HG03175 (cell line): ENCODE results near the gene CCDC120.

Source experiments
- ATAC-seq: cut with Tn5 transposase; IDR thresholded peaks from one replicate; pipeline ENCODE4 v1.9.1; 2021; ENCODE audit warnings: mild to moderate bottlenecking, moderate library complexity; ENCODE audit not compliant: unreplicated experiment

CCDC120 gene

DNA sequence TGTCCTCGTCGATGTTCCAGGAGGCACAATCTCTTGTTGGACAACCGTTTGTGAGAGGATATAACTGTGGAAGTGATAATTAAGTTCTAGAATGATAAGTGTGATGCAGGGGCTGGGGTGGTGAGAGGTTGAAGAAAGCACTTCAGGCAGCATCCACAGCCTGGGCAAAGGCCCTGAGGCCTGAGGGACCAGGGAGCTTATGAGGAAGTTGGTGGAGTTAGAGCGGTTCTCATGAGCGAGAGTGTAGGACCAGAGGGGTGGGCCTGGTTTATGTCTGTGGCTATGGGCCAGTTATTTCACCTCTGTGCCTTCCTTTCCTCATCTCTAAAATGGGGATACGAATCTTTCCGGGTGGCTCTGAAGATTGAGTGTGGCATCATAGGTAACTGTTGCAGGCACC is 2.7 kb downstream of the CCDC120 start:
- no peak for ATAC-seq

DNA sequence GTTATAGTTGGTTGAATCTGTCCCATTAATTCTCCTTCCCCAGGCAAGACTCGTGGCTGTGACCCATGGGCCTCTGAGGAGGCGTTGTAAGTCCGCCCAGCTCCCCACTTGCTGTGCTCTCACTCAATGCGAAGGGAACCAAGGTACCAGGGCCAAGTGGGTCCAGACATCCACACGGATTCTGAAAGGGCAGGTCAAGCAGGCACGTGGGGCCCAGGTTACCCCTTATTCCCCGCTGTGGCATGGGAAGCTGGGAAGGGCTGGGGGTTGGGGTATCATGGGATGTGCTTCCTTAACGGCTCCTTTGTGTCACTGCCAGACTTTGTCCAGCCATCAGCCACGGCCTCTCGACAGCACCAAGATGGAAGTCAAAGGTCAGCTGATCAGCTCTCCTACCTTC is 3.1 kb downstream of the CCDC120 start:
- no peak for ATAC-seq

DNA sequence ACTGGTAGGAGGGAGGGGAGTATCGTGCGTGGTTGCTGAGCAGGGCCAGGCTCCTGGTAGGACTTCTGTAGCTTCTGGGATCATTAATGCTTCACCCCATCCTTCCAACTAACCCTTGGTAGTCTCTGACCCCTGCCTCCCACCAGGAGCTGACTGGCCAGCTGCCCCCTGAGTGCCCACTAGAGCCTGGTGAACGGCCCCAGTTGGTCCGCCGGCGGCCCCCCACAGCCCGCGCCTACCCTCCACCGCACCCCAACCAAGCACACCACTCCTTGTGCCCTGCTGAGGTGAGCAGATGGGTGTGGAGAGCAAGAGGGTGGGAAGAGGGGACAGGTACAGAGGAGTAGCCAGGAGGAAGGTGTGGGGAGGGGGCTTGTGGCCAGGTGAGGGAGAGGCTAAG is 4.9 kb downstream of the CCDC120 start:
- ATAC-seq: no peak

DNA sequence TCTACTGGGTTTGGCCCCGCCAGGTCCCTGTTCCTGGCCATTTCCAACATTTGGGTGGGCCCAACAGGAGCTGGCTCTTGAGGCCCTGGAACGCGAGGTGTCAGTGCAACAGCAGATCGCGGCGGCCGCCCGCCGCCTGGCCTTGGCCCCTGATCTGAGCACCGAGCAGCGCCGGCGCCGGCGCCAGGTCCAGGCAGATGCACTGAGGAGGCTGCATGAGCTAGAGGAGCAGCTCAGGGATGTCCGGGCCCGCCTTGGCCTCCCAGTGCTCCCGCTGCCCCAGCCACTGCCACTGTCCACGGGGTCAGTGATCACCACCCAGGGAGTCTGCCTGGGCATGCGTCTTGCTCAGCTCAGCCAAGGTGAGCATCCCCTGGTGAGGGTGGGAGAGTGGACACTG is 5.5 kb downstream of the CCDC120 start:
- ATAC-seq: no peak

DNA sequence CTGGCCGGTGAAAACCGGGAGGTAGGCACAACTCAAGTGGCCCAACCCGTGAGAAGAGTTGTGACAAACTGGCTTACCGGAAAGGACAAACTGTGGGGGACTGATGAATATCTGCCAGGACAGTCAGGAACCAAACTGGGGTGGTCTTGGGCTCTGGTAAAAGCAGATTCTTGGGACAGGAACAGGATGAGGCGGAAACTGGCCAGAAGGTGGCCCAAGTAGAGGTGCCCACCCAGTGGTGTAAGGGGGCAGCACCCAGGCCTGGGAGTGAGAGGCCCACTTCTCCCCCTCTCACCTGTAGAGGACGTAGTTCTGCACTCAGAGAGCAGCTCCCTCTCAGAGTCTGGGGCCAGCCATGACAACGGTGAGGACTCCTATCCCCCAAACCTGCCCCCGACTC is 5.9 kb downstream of the CCDC120 start:
- ATAC-seq: no peak

DNA sequence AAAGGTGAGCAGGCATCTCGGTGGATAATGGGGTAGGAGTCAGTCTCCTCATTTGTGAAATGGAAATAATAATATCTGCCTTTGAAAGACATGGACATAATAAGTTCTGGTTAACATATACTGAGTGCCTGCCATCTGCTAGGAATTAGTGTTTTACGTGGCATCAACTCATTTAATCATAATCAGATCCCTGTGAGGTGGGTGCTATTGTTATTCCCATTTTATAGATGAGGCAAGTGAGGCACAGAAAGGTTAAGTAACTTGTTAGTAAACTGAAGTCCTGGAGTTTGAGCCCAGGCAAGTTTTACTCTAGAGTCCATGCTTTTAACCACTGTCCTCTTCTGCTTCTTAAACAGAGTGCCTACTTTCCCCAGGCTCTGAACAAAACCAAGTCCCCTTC is 7.5 kb downstream of the CCDC120 start:
- ATAC-seq: no peak

DNA sequence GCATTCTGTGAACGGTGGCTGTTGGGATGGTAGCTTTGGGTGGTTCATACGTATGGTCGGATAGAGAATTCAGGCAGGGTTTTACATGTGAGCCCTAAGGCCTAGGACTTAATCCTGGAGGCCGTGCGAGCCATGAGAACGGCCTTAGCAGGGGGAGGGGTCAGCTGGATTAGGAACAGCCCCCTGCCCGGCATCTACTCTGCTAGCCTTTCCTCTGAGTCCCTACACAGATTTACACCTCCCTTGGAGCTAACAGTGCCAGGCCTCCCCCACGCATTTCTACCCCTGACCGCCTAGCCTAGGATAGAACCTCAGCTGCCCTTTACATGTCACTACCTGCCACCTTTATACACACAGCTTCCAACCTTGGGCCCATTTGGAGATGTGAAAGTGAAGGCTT is 7.9 kb downstream of the CCDC120 start:
- ATAC-seq: no peak

DNA sequence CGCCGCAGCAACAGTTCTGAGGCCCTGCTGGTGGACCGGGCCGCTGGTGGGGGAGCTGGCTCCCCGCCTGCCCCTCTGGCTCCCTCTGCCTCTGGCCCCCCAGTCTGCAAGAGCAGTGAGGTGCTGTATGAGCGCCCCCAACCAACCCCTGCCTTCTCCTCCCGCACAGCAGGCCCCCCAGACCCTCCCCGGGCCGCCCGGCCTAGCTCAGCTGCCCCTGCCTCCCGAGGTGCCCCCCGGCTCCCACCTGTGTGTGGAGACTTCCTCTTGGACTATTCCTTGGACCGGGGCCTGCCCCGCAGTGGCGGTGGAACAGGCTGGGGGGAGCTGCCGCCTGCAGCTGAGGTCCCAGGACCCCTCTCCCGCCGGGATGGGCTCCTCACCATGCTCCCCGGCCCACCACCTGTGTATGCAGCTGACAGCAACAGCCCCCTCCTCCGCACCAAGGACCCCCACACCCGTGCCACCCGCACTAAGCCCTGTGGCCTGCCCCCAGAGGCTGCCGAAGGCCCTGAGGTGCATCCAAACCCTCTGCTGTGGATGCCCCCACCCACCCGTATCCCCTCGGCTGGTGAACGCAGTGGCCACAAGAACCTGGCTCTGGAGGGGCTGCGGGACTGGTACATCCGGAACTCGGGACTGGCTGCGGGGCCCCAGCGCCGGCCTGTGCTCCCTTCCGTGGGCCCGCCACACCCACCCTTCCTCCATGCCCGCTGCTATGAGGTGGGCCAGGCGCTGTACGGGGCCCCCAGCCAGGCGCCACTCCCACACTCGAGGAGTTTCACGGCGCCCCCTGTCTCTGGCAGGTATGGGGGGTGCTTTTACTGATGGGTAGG is 8.7 kb downstream of the CCDC120 start:
- ATAC-seq: no peak

DNA sequence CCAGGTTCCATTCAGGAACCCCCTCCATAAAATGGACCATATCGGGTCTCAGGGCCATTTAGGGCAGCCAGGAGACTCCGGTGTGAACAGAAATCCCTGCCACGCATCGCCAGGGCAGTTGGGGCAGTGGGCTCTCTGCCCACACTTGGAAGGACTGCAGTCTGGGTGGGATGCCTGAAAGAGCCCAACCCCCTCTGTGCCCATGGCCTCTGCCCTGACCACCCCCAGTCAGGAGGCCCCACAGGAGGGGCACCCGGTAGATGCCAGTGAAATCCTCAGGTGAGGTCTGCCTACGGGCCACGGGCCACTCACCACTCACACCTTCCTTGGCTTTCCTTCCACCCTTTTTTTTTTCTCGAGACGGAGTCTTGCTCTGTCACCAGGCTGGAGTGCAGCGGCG is 10.2 kb downstream of the CCDC120 start:
- no peak for ATAC-seq

DNA sequence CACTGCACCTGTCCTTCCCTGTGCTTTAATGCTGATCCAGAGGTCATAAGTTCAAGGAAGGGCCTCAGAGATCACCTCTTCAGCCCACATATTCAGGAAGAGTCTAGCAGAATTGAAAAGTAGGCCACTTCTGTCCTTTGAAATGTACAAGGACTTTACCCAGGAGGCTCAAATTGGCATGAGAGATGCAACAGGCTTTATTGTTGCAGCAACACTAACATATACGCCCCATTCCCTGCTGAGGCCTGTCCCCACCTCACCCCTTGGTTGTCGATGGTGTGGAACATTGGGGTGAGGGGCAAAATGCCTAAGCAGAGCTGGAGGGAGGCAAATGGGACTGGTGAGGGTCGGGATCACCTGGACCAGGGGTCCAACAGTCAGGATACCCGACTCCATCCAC is 12.2 kb downstream of the CCDC120 start:
- ATAC-seq: no peak

DNA sequence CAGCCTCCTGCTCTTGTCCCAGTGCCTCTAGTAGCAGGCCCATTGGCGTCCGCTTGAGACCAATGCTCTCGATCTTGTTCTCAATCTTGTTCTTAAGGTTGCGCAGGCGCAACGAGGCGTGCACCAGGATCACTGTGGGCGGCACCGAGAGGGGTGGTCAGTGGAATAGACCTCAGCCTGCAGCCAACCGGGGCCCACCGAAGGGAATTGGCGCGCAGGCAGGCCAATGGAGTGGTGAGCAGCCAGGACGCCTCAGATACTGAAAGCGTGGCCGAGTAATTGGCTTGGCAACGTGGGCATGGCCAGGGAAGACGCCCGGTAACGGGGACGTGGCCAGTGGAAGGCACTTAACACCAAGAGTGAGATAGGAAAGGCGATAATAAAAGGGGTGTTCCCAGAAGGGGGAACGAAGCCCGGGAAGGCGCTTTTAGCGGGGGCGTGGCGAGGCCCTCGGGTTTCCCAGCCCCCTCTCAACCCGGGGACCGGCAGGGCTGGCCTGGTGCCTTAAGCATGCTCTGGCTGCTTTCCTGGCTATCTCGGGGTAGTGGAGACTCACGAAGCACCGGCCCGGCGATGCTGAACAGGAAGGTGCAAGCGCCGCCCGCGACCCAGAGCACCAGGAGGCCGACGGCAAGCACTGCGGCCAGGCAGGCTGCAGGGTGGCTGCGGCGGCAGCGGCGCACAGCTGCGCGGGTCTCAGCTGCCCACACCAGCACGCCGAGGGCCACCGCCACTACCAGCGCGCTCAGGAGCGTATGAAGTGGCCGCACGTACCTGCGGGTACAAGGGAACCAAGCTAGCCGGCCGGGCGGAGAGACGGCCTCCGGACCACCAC is 13.3 kb downstream of the CCDC120 start:
- no peak for ATAC-seq

DNA sequence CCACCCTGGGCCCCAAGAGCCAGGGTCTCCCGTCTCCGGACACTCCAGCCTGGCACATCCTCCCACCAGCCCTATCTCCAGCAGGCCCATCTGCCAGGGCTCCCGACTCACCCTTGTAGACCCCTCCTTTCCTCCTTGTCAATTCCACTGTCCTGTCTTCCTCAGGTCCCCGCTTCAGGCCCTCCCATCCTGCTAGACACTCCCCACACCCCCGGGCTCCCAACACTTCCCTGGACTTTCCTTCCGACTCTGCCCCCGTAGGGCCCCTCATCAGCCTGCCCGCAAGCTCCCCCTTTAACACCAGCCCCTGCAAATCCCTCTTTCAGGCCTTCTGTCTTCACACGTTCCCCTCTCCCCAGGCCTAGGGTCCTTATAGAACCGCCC is 13.9 kb downstream of the CCDC120 start:
- no peak for ATAC-seq

DNA sequence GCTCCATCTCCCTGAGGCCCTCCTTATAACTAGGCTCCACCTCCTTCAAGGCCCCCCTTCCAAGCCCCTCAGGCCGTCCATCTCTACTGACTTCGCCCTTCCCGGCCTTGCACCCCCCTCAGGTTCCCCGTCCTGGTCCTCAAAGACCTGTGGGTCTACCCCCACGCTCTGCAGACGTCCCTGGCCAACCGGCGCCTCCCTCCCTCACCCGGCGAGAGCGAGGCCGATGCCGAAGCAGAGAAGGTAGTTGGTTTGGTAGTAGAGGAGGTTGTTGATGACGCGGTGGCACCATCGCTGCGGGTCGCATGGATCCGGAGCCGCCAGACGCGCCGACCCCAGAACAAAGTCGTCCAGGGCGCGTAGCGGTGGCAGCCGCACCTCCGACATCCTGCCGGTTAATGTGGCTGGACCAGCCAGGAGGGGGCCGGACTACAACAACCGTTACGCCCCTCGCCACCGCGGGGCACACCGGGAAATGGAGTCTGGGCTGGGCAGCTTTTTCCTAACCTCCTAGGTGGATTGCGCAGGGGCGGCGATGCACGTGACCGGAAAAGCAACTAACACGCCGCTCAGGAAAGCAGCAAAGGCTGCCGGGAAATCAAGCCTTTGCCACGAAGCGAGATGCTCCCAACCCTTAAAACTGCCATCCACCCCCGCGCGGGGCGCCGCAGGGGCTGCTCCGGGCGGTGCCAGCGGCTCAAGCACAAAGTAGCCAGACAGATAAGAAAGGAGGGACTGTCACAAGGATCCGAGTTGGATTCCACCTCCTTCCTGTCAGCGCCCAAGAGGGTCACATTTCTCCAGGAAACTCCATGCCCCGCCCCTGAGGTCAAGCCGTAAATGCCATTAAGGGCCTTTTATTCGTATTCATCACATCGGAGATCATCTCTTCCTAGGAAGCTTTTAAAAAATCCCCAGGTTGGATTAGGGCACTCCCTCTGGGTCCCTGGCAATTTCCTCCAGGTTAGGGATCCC is 15.1 kb downstream of the CCDC120 start, which contains the start of gene PRAF2:
TSS of gene PRAF2 (minus strand) at position 402 of the 975 bp plus-strand sequence. CDS start at position 387, 15 bp downstream.
- peak; percentile 89 for ATAC-seq

DNA sequence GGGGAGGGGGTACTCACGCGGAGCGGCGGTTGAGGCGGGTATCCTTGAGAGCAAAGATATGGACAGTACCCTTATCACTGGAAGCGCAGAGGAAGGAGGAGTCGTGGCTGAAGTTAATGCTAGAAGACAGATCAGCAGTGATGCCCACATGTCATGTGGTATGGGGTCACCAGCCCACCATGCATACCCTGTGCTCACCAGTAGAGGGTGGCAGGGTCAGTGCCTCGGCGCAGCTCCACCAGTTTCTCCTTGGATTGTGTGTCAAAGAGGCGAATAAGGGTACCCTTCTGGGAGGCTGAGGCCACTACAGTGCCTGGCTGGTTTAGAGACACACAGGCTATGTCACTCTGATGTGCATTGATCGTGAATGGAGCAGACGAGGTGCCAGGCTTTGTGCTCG is 16.5 kb downstream of the CCDC120 start:
- ATAC-seq: no peak

DNA sequence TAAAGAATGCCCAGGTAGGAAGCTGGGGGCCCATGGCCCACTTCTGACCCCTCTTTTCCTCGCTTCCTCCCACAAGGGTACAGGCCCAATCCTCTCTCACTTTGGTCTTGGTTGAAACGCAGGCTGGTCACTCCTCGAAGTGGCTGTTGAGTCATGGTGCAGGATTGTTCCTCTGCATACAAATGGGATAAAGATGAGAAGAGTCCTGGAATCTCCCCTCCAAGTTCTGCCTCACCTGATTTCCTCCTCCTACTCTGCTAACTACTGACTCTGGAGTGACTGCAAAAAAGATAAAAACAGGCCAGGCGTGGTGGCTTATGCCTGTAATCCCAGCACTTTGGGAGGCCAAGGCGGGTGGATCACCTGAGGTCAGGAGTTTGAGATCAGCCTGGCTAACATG is 19.1 kb downstream of the CCDC120 start:
- ATAC-seq: no peak

DNA sequence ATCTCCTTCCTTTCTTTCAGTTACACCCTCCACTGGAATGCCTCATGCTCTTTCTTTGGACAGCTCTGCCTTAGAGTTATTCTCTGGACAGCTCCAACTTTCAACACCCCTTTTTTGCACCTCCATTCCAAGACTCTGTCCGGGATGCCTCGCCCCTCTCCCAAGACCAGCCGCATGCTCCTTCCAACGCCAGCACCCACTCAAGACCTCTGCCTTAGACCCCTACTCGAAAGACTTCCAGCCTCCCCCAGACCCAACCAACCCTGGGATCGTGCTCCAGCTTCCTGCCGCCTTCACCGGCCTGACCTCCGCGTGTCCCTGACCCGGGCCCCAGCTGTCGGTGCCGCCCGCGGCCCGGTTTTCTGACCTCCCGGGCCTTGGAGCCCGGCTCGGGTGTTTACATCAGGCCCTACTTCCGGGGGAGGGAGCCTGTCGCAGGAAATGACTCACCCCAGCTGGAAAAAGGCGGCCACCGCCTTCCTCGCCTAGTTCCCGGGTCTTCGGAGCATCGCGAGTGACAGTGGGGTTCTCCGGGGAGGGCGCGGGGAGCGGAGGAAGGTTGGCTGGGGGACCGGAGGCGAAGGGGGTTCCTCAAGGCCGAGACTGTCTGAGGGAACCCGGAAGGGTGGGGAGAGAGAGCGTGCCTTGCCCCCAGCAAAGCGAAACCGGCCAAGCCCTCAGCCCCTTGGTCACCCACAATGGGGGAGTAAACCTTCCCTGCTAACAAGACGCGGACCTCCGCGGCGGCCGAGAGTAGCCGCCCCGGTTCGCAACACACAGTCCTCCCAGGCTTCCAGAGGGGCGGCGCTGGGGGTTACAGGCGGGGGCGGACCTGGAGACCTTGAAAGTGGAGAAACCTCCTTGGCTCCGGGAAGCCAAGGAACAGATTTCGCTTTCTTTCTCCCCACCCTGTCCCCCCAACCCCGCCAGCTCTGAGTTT is 21.0 kb downstream of the CCDC120 start, which contains the start of gene WDR45:
TSS of gene WDR45 (minus strand) at position 399 of the 940 bp plus-strand sequence. CDS start 1,792 bp downstream, outside the sequence.
- ATAC-seq: peak; percentile 84

DNA sequence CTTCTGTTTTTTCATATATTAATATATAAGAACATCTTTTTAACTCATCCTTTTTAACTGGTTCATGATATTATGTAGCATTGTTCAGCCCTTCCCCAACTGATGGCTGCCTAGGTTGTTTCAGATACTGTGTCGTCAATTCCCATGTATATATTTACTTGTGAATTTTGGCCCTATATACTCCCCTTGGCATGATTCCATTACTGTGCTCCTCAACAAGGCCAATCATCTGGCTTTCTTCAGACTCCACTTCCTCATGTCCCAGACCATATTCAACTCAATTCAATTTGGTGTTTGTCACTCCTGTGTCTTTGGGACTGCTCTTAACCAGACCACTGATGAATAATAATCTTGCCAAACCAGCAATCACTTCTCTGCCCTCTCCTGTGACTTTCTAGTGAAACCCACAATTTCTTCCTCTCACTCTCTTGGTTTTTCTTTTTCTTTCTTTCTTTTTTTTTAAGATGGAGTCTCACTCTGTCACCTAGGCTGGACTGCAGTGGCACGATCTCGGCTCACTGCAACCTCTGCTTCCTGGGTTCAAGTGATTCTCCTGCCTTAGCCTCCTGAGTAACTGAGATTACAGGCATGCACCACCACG is 23.6 kb downstream of the CCDC120 start:
- ATAC-seq: no peak

DNA sequence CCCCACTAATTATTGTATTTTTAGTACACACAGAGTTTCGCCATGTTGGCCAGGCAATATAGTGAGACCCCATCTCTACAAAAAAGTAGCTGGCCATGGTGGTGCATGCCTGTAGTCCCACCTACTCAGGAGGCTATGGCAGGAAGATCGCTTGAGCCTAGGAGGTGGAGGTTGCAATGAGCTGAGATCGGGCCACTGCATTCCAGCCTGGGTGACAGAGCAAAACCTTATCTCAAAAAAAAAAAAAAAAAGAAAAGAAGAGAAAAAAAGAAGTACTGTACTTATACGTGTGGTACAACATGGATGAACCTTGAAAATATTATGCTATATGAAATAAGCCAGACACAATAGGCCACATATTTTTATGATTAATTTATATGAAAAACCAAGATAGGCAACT is 30.8 kb downstream of the CCDC120 start:
- ATAC-seq: no peak

DNA sequence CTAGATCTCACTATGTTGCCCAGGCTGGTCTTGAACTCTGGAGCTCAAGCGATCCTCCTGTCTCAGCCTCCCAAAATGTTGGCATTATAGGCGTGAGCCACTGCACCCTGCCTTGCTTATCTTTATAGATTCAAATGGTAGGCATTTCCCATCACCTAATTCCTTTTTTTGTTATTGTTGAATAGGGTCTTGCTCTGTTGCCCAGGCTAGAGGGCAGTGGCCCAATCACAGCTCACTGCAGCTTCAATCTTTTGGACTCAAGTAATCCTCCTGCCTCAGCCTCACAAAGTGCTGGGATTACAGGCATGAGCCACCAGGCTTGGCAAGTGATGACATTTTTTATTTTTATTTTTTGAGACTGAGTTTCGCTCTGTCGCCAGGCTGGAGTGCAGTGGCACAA is 37.6 kb downstream of the CCDC120 start:
- ATAC-seq: no peak
